ENCODE measurements around the gene SEPTIN8.

DNA sequence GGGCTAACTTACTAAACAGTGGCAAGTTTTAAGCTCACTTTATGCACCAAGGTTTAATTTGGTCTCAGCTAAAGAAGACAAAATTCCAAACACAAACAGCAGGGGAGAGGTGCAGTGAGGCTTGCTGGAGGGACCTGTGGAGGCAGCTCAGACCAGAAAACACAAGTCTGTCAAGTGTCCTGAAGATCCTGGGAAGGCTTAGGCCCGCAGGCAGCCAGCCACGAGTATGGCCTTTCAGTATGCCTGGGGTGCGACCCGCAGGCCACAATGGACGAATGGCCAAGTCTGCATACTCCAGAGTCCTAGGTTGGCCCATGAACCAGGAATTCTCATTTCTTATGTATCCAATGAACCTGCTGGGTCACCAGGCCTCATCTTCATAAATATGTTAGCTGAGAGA, 20.5 kb downstream of the SEPTIN8 start:
- TF ChIP-seq EZH2phosphoT487 (IDR thresholded peaks at IDR 0.05; ENCODE audit: insufficient read depth, low read depth): no peak
- TF ChIP-seq EZH2 (IDR thresholded peaks at IDR 0.05; ENCODE audit: insufficient read depth, poor library complexity, severe bottlenecking): no peak

Data from GM23248 (cell line).